Naive B cell (primary cell): ENCODE results near the gene MAP1S. TPM values are rescaled to one million over a fixed set of nuclear protein-coding genes. Genes with fewer than 3 reads are reported as not detected.
"Not testable (repeated sequence)": the region's sequence is repeated elsewhere in the genome, so short reads cannot be mapped to it uniquely, and the experiment has no call there.

Experiments
- ATAC-seq, 2 donors: fragments of 150-1000 bp; cut with Tn5 transposase; 2 replicates each; pipeline ENCODE4 v1.10.0; 2021; ENCODE audit warnings: low read depth in 2 of 2, mild to moderate bottlenecking in 2 of 2, moderate library complexity in 2 of 2
- DNase-seq: peaks from one replicate; pipeline ENCODE4 v3.0.0; 2022
- H3K27ac Mint-ChIP-seq, 6 donors: one replicate each; pipeline ENCODE4 v1.8.0; 2020 to 2022; ENCODE audit warnings: mild to moderate bottlenecking in 6 of 6, mixed read lengths in 6 of 6, moderate library complexity in 5 of 6, inconsistent platforms in 2 of 6
- H3K27me3 Mint-ChIP-seq, 3 donors: one replicate each; pipeline ENCODE4 v1.8.0; 2021 to 2022; ENCODE audit warnings: mixed read lengths in 3 of 3, mild to moderate bottlenecking in 1 of 3
- H3K36me3 Mint-ChIP-seq, 2 donors: one replicate each; pipeline ENCODE4 v1.8.0; 2020 to 2022; ENCODE audit warnings: mixed read lengths in 2 of 2, inconsistent platforms in 1 of 2, mild to moderate bottlenecking in 1 of 2
- H3K4me1 Mint-ChIP-seq, 3 donors: one replicate each; pipeline ENCODE4 v1.8.0; 2020 to 2022; ENCODE audit warnings: mixed read lengths in 3 of 3, inconsistent platforms in 1 of 3, mild to moderate bottlenecking in 1 of 3, moderate library complexity in 1 of 3
- H3K4me3 Mint-ChIP-seq, 8 donors: one replicate each; pipeline ENCODE4 v1.8.0; 2020 to 2022; ENCODE audit warnings: mild to moderate bottlenecking in 8 of 8, mixed read lengths in 8 of 8, moderate library complexity in 8 of 8, inconsistent platforms in 2 of 8
- H3K9me3 Mint-ChIP-seq, 7 donors: one replicate each; pipeline ENCODE4 v1.8.0; 2020 to 2022; ENCODE audit warnings: mixed read lengths in 7 of 7, mild to moderate bottlenecking in 5 of 7, inconsistent platforms in 2 of 7, moderate library complexity in 1 of 7
- polyA plus RNA-seq, 6 donors: library from polyadenylated mRNA; unstranded; fragments of 300-500 nt; fragmentation: Illumina TruSeq; gene quantifications; one replicate each; pipeline ENCODE4 v1.2.3, GENCODE V29; 2021; ENCODE audit warnings: low read depth in 6 of 6

The MAP1S gene
- polyA plus RNA-seq, 6 donors from 2014 or later, result 22.4 to 44.0 (median 26.0) TPM

- peak; percentile 55 for DNase-seq
- Mint-ChIP-seq H3K36me3 (peaks cover 0 to 7% of the 10 kb centered on the region in 2 donors), H3K9me3 (no peaks in the 10 kb centered on the region), H3K27ac (peak overlapping the region in 5 of 6 donors; percentile 70 to 86 (median 76)), H3K4me1 (peaks cover 8 to 27% (median 25%) of the 10 kb centered on the region in 3 donors), H3K4me3 (peak overlapping the region in 6 of 8 donors; percentile 16 to 62 (median 39)), H3K27me3 (no peaks in the 10 kb centered on the region)
- peak; percentile 74 to 80 for ATAC-seq
Measured at GRCh38 chr19:17766543-17767131, 47.4 kb downstream of the MAP1S start.

DNA sequence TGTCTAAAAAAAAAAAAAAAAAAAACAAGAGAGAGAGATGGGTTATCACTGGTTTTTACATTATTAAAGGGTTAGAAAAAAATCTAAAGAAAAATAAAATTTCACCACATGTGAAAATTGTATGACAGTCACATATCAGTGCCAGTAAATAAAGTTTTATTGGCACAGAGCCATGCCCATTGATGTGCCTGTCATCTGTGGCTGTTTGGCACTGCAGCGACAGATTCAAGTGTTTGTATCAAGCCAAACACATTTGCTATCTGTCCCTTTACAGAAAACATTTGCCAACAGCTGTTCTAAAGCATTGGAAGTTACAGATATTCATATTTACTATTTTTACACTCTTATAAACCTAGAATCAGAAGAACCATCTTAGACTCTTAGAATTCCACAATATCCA lies 48.3 kb downstream of the MAP1S start:
- ATAC-seq, result no peak

DNA sequence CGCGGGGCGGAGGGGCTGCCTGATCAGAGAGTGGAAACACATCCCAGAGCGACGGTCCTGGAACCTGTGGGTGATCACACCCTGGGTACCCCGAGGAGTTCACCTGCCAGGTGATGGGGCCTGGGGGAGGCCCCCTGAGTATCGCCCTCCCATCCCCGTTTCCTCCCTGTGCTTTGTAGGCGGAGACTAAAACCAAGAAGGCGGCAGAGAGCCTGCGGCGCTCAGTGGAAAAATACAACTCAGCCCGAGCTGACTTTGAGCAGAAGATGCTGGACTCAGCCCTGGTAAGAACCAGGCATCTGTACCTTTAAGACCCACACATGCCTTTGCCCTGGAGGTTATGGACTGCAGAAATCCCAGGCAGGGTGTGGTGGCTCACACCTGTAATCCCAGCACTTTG lies 51.3 kb downstream of the MAP1S start:
- peaks cover 7 to 22% of the 10 kb centered on the region in 2 donors for H3K36me3 Mint-ChIP-seq
- H3K27ac Mint-ChIP-seq, result peak overlapping the region in 3 of 6 donors; percentile 10 to 84 (median 73)

More for the DNA sequence above, 48.3 kb downstream of the MAP1S start:
- no peak overlapping the region for H3K4me3 Mint-ChIP-seq
- H3K36me3 Mint-ChIP-seq, result peaks cover 7 to 8% of the 10 kb centered on the region in 2 donors
- no peak for DNase-seq
- H3K27ac Mint-ChIP-seq, result peak overlapping the region in 1 of 6 donors; percentile 78
- no peaks in the 10 kb centered on the region for H3K27me3 Mint-ChIP-seq
- H3K9me3 Mint-ChIP-seq, result no peaks in the 10 kb centered on the region
- H3K4me1 Mint-ChIP-seq, result peaks cover 8 to 26% (median 24%) of the 10 kb centered on the region in 3 donors

GRCh38 chr19:17772172-17772571 lies 52.9 kb downstream of the MAP1S start:
- DNase-seq (no peak), ATAC-seq (no peak)
- Mint-ChIP-seq H3K27ac (peak overlapping the region in 3 of 6 donors; percentile 38 to 52 (median 47)), H3K4me3 (no peak overlapping the region), H3K9me3 (no peaks in the 10 kb centered on the region), H3K4me1 (peaks cover 19 to 36% (median 28%) of the 10 kb centered on the region in 3 donors), H3K36me3 (peaks cover 7 to 23% of the 10 kb centered on the region in 2 donors), H3K27me3 (no peaks in the 10 kb centered on the region)

More for the DNA sequence above, 51.3 kb downstream of the MAP1S start:
- no peaks in the 10 kb centered on the region for H3K9me3 Mint-ChIP-seq
- peaks cover 11 to 35% (median 21%) of the 10 kb centered on the region in 3 donors for H3K4me1 Mint-ChIP-seq
- H3K27me3 Mint-ChIP-seq, result no peaks in the 10 kb centered on the region
- ATAC-seq (no peak), DNase-seq (no peak)
- H3K4me3 Mint-ChIP-seq, result no peak overlapping the region

- peak overlapping the region in 7 of 8 donors; percentile 54 to 81 (median 72) for H3K4me3 Mint-ChIP-seq
- peak overlapping the region; percentile 70 to 100 (median 100) for H3K27ac Mint-ChIP-seq
- H3K4me1 Mint-ChIP-seq, result peaks cover 40 to 61% (median 55%) of the 10 kb centered on the region in 3 donors
- ATAC-seq (no peak), DNase-seq (no peak)
- H3K27me3 Mint-ChIP-seq, result no peaks in the 10 kb centered on the region
- no peaks in the 10 kb centered on the region for H3K9me3 Mint-ChIP-seq
- H3K36me3 Mint-ChIP-seq, result peaks cover 7 to 23% of the 10 kb centered on the region in 2 donors
Measured at GRCh38 chr19:17775245-17775927, 56.1 kb downstream of the MAP1S start.

GRCh38 chr19:17775991-17776803 lies 56.9 kb downstream of the MAP1S start:
- peak; percentile 92 for ATAC-seq
- DNase-seq, result peak; percentile 94
- Mint-ChIP-seq H3K9me3 (no peaks in the 10 kb centered on the region), H3K4me1 (peaks cover 40 to 64% (median 55%) of the 10 kb centered on the region in 3 donors), H3K27me3 (no peaks in the 10 kb centered on the region), H3K27ac (peak overlapping the region; percentile 98 to 100 (median 100)), H3K36me3 (peaks cover 7 to 23% of the 10 kb centered on the region in 2 donors), H3K4me3 (peak overlapping the region; percentile 36 to 94 (median 72))

GRCh38 chr19:17777840-17778239 lies 58.6 kb downstream of the MAP1S start:
- Mint-ChIP-seq H3K36me3 (peaks cover 0 to 24% of the 10 kb centered on the region in 2 donors), H3K4me1 (peaks cover 44 to 67% (median 51%) of the 10 kb centered on the region in 3 donors), H3K27ac (peak overlapping the region; percentile 60 to 100 (median 99)), H3K4me3 (peak overlapping the region in 5 of 8 donors; percentile 9 to 62 (median 47))
- H3K9me3 Mint-ChIP-seq, ATAC-seq, H3K27me3 Mint-ChIP-seq, DNase-seq: not testable (repeated sequence)

GRCh38 chr19:17778251-17778967 lies 59.1 kb downstream of the MAP1S start:
- H3K4me3 Mint-ChIP-seq, result peak overlapping the region in 4 of 8 donors; percentile 23 to 65 (median 46)
- no peak for DNase-seq
- H3K4me1 Mint-ChIP-seq, result peaks cover 44 to 64% (median 51%) of the 10 kb centered on the region in 3 donors
- peaks cover 0 to 19% of the 10 kb centered on the region in 2 donors for H3K36me3 Mint-ChIP-seq
- H3K9me3 Mint-ChIP-seq, result no peaks in the 10 kb centered on the region
- peak overlapping the region; percentile 84 to 100 (median 96) for H3K27ac Mint-ChIP-seq
- peak in 1 of 2 donors; percentile 9 for ATAC-seq
- no peaks in the 10 kb centered on the region for H3K27me3 Mint-ChIP-seq

DNA sequence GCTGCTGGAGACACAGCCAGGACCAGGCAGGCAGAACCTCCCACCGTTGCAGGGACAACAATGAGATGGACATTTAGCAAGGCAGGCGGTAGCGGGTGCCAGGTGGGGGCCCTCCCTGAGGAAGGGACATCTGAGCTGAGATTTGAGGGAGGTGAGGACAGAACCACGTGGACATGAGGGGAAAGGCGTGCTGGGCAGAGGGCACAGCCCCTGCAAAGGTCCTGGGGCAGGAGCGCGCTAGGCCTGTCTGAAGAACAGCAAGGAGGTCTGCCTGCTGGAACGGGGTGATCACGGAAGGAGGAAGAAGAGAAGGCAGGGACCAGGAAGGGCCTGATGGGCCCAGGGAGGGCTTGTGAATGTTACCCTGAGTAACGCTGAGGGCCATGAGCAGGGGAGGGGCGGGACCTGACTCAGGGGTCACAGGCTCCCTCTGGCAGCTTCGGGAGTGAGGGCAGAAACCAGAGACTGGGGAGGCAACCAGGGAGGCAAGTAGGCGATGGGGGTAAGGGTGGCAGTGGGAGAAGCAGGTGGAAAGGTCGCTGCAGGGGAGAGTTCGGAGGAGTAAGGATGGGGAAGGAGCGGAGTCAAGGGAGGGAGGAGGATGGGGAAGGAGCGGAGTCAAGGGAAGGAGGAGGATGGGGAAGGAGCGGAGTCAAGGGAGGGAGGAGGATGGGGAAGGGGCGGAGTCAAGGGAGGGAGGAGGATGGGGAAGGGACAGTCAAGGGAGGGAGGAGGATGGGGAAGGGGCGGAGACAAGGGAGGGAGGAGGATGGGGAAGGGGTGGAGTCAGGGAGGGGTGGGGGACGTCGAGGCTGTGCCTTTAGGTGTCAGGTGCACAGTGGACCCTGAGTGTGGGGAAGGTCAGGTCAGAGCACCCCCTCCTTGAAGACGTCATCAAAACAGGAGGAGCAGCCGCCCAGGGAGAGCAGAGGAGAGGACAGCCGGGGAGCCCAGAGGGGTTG lies 60.0 kb downstream of the MAP1S start:
- Mint-ChIP-seq H3K27me3 (no peaks in the 10 kb centered on the region), H3K36me3 (peaks cover 0 to 18% of the 10 kb centered on the region in 2 donors), H3K4me1 (peaks cover 45 to 60% (median 56%) of the 10 kb centered on the region in 3 donors), H3K9me3 (no peaks in the 10 kb centered on the region), H3K27ac (peak overlapping the region in 5 of 6 donors; percentile 92 to 99 (median 94)), H3K4me3 (peak overlapping the region in 3 of 8 donors; percentile 42 to 69 (median 67))
- no peak for DNase-seq
- no peak for ATAC-seq

DNA sequence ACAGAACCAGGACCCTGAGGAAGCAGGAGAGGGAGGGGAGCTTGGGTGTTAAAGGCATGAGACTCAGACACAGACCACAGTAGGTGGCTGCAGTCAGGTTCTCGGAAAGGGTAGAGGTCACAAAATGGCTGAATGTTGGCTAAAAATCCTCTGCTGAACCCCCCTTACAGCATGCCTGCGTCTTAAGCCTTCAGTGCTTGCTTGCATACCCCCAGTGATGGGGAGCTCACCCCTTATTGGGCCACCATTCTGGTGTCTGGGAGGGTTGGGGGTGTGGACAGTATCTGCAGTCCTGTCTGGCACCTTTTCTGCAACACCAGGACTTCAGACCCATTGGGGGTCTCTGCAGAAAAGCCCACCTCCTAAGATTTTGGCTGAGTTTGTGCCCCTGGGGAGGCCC lies 61.5 kb downstream of the MAP1S start:
- peaks cover 39 to 51% (median 47%) of the 10 kb centered on the region in 3 donors for H3K4me1 Mint-ChIP-seq
- H3K27me3 Mint-ChIP-seq, result no peaks in the 10 kb centered on the region
- DNase-seq, result no peak
- peak overlapping the region in 3 of 6 donors; percentile 67 to 99 (median 79) for H3K27ac Mint-ChIP-seq
- no peak for ATAC-seq
- no peak overlapping the region for H3K4me3 Mint-ChIP-seq
- H3K36me3 Mint-ChIP-seq, result peaks cover 0 to 17% of the 10 kb centered on the region in 2 donors
- H3K9me3 Mint-ChIP-seq, result no peaks in the 10 kb centered on the region

GRCh38 chr19:17783721-17784120 lies 64.4 kb downstream of the MAP1S start:
- not testable (repeated sequence) for ATAC-seq, H3K27me3 Mint-ChIP-seq, H3K9me3 Mint-ChIP-seq, DNase-seq, H3K4me3 Mint-ChIP-seq
- Mint-ChIP-seq H3K27ac (peak overlapping the region in 4 of 6 donors; percentile 65 to 85 (median 72)), H3K36me3 (peaks cover 2 to 22% of the 10 kb centered on the region in 2 donors), H3K4me1 (peaks cover 21 to 28% (median 23%) of the 10 kb centered on the region in 3 donors)
